Peyer's patch (tissue), 4 donors: ENCODE data around the gene LGI4. TPM values are rescaled to one million over a fixed set of nuclear protein-coding genes. Genes with fewer than 3 reads are reported as not detected.
"Not testable (repeated sequence)": the region's sequence is repeated elsewhere in the genome, so short reads cannot be mapped to it uniquely, and the experiment has no call there.

Experiments used
- DNase-seq, 3 donors: peaks; one replicate each; pipeline ENCODE4 v3.0.0-alpha.2; 2017 to 2019
- H3K27ac ChIP-seq, 4 donors: fragments of 200-600 bp; sonication (generic); one replicate each; pipeline ENCODE4 v1.5.1; 2016 to 2019
- H3K27me3 ChIP-seq, 2 donors: fragments of 200-600 bp; sonication (generic); one replicate each; pipeline ENCODE4 v1.5.1; 2019
- H3K36me3 ChIP-seq, 3 donors: fragments of 200-600 bp; sonication (generic); one replicate each; pipeline ENCODE4 v1.5.1; 2016 to 2019
- H3K4me1 ChIP-seq, 4 donors: fragments of 200-600 bp; sonication (generic); one replicate each; pipeline ENCODE4 v1.5.1; 2016 to 2019
- H3K4me3 ChIP-seq, 4 donors: fragments of 200-600 bp; sonication (generic); 1 replicate in 3 of 4; 2 replicates in 1 of 4; pipeline ENCODE4 v1.5.1; 2016 to 2019; ENCODE audit warnings: mild to moderate bottlenecking in 1 of 4
- H3K9me3 ChIP-seq, 4 donors: fragments of 200-600 bp; sonication (generic); one replicate each; pipeline ENCODE4 v1.5.1; 2016 to 2019; ENCODE audit warnings: mild to moderate bottlenecking in 1 of 4
- CTCF ChIP-seq, 6 experiments: fragments of 450-650 bp in 4 of 6; fragments of 200-600 bp in 2 of 6; sonication (generic) in 1 of 6; IDR thresholded peaks; one replicate each; pipeline ENCODE4 v1.5.1; 2017 to 2019; ENCODE audit warnings: antibody characterized with exemption in 6 of 6, mild to moderate bottlenecking in 3 of 6, moderate library complexity in 1 of 6
- POLR2A ChIP-seq, 2 donors: fragments of 450-650 bp; IDR thresholded peaks; one replicate each; pipeline ENCODE4 v1.5.1; 2017; ENCODE audit warnings: antibody characterized with exemption in 2 of 2, mild to moderate bottlenecking in 2 of 2, moderate library complexity in 2 of 2
- total RNA-seq, 4 donors: library from RNA; depleted of rRNA; stranded (reverse); fragments of >200 nt; gene quantifications; one replicate each; pipeline ENCODE4 v1.1.0, GENCODE V29; 2016

Gene LGI4
- total RNA-seq, 4 donors from 2014 or later, result 6.1 to 37.3 (median 14.4) TPM

GRCh38 chr19:35104361-35104760 lies 30.5 kb downstream of the LGI4 start:
- Histone ChIP-seq H3K36me3 (no peaks in the 10 kb centered on the region), H3K27ac (no peak overlapping the region), H3K27me3 (no peaks in the 10 kb centered on the region), H3K9me3 (no peaks in the 10 kb centered on the region), H3K4me1 (peaks cover 0 to 6% (median 0%) of the 10 kb centered on the region in 4 donors), H3K4me3 (no peak overlapping the region)
- DNase-seq, result no peak
- TF ChIP-seq POLR2A (IDR thresholded peaks at IDR 0.05) (no peak), CTCF (IDR thresholded peaks at IDR 0.05) (no peak)

- H3K9me3 ChIP-seq, DNase-seq, H3K4me3 ChIP-seq, H3K36me3 ChIP-seq, H3K27me3 ChIP-seq, H3K27ac ChIP-seq, H3K4me1 ChIP-seq: not testable (repeated sequence)
Observed at GRCh38 chr19:35103614-35104013, 31.2 kb downstream of the LGI4 start.

GRCh38 chr19:35101949-35102348 lies 32.9 kb downstream of the LGI4 start:
- H3K4me3 ChIP-seq, H3K9me3 ChIP-seq, H3K36me3 ChIP-seq, H3K27ac ChIP-seq, DNase-seq, H3K4me1 ChIP-seq, H3K27me3 ChIP-seq: not testable (repeated sequence)

GRCh38 chr19:35100588-35101533 lies 34.0 kb downstream of the LGI4 start:
- no peak for DNase-seq
- Histone ChIP-seq H3K9me3 (no peaks in the 10 kb centered on the region), H3K36me3 (no peaks in the 10 kb centered on the region), H3K27me3 (no peaks in the 10 kb centered on the region), H3K27ac (no peak overlapping the region), H3K4me3 (no peak overlapping the region), H3K4me1 (no peaks in the 10 kb centered on the region)
- TF ChIP-seq CTCF (IDR thresholded peaks at IDR 0.05) (no peak), POLR2A (IDR thresholded peaks at IDR 0.05) (no peak)

DNA sequence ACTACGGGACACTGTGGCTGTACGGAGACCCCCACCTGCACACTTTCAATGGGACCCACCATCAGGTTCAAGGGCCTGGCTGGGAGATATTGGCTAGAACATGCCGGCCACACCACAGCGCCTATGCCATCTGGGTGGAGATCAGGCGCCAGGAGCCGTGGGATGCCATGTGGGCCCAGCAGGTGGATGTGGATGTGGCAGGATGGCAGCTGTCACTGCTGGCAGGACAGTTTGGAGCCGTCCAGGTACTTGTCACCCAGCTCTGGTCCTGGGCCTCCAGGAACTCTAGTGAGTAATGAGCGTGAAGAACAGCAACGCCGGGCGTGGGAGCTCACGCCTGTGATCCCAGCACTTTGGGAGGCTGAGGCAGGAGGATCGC lies 35.0 kb downstream of the LGI4 start:
- H3K4me3 ChIP-seq, result no peak overlapping the region
- no peak for DNase-seq
- no peaks in the 10 kb centered on the region for H3K27me3 ChIP-seq
- no peak overlapping the region for H3K27ac ChIP-seq
- no peaks in the 10 kb centered on the region for H3K36me3 ChIP-seq
- H3K9me3 ChIP-seq, result no peaks in the 10 kb centered on the region
- no peak for TF ChIP-seq POLR2A (IDR thresholded peaks at IDR 0.05)
- no peak for TF ChIP-seq CTCF (IDR thresholded peaks at IDR 0.05)
- no peaks in the 10 kb centered on the region for H3K4me1 ChIP-seq

- Histone ChIP-seq H3K9me3 (no peaks in the 10 kb centered on the region), H3K4me1 (no peaks in the 10 kb centered on the region), H3K27me3 (no peaks in the 10 kb centered on the region), H3K36me3 (no peaks in the 10 kb centered on the region), H3K4me3 (no peak overlapping the region), H3K27ac (no peak overlapping the region)
- TF ChIP-seq POLR2A (IDR thresholded peaks at IDR 0.05) (no peak), CTCF (IDR thresholded peaks at IDR 0.05) (no peak)
- DNase-seq, result no peak
Observed at GRCh38 chr19:35099155-35099896, 35.5 kb downstream of the LGI4 start.
